GM12878 (cell line): ENCODE results near the gene SEMA5A. TPM values are rescaled to one million over a fixed set of nuclear protein-coding genes. Genes with fewer than 3 reads are reported as not detected.

ENCODE experiments used
- ATAC-seq: fragments of 200-7000 bp; cut with Tn5 transposase; 3 replicates; pipeline ENCODE4 v1.9.1; 2020; ENCODE audit warnings: mild to moderate bottlenecking, moderate library complexity
- BruUV-seq: library from RNA; stranded (reverse); fragments of 400-500 nt; replicated peaks from 2 replicates; lab custom pipeline; 2021; lab: Mats Ljungman, UMichigan
- CTCF ChIA-PET: fragments of 300-600 bp; sonication (Branson Sonifier 250); formaldehyde crosslinking; extraction: SDS; loops from one replicate; lab custom pipeline; 2021; ENCODE audit warnings: inconsistent platforms; lab: Yijun Ruan, JAX
- POLR2A ChIA-PET: fragments of 350-600 bp; formaldehyde crosslinking; extraction: SDS; loops from one replicate; lab custom pipeline; 2021; ENCODE audit warnings: inconsistent platforms; lab: Charles Lee
- RAD21 ChIA-PET: fragments of 300-600 bp; sonication (Branson Sonifier 250); formaldehyde crosslinking; loops from one replicate; lab custom pipeline; 2023; ENCODE audit warnings: antibody characterized with exemption; ENCODE audit not compliant: unreplicated experiment; lab: Charles Lee
- SMC1A ChIA-PET: fragments of 300-600 bp; sonication (Branson Sonifier 250); formaldehyde crosslinking; loops from one replicate; lab custom pipeline; 2023; ENCODE audit not compliant: unreplicated experiment, uncharacterized antibody; lab: Charles Lee
- DNase-seq: peaks from one replicate; pipeline ENCODE4 v3.0.0-alpha.2; 2011; ENCODE audit warnings: low read depth, low spot score
- FAIRE-seq: peaks from 3 replicates; lab custom pipeline; 2011; peaks lifted over from hg19 to GRCh38; lab: Jason Lieb, UNC
- H2AFZ ChIP-seq: 2 replicates; pipeline ENCODE4 v1.6.0; 2011; ENCODE audit warnings: low read depth, low read length, control low read depth; ENCODE audit not compliant: control insufficient read depth
- H3K27ac ChIP-seq: 2 replicates; pipeline ENCODE4 v1.5.1; 2011; ENCODE audit warnings: control low read depth; ENCODE audit not compliant: control insufficient read depth, insufficient read depth
- H3K27me3 ChIP-seq, 2 experiments: replicated peaks in 1 of 2; 2 replicates each; pipeline versions ENCODE4 v1.6.0 to v1.6.1; 2011; ENCODE audit warnings: low read length in 1 of 2; ENCODE audit not compliant: control insufficient read depth in 2 of 2, insufficient read depth in 2 of 2
- H3K36me3 ChIP-seq, 2 experiments: 2 replicates each; pipeline ENCODE4 v1.5.1; 2011; ENCODE audit warnings: low read length in 1 of 2; ENCODE audit not compliant: control insufficient read depth in 2 of 2, insufficient read depth in 2 of 2
- H3K4me1 ChIP-seq: 2 replicates; pipeline ENCODE4 v1.6.1; 2011; ENCODE audit warnings: mild to moderate bottlenecking, low read length, moderate library complexity, mixed read lengths; ENCODE audit not compliant: control insufficient read depth, insufficient read depth
- H3K4me2 ChIP-seq: 2 replicates; pipeline ENCODE4 v1.6.0; 2011; ENCODE audit warnings: control low read depth; ENCODE audit not compliant: control insufficient read depth, insufficient read depth
- H3K4me3 ChIP-seq: fragments of 200-600 bp; sonication (generic); 2 replicates; pipeline ENCODE4 v1.5.1; 2016
- H3K79me2 ChIP-seq: 2 replicates; pipeline ENCODE4 v1.6.0; 2011; ENCODE audit warnings: low read length; ENCODE audit not compliant: control insufficient read depth, insufficient read depth
- H3K9ac ChIP-seq: 2 replicates; pipeline ENCODE4 v1.8.0; 2011; ENCODE audit warnings: low read length, control low read depth, mixed read lengths; ENCODE audit not compliant: control insufficient read depth, insufficient read depth
- H3K9me3 ChIP-seq: replicated peaks from 3 replicates; pipeline ENCODE4 v1.5.1; 2011; ENCODE audit warnings: mild to moderate bottlenecking, low read length; ENCODE audit not compliant: control insufficient read depth, insufficient read depth
- H4K20me1 ChIP-seq: 2 replicates; pipeline ENCODE4 v1.6.0; 2011; ENCODE audit not compliant: control insufficient read depth, insufficient read depth
- MYC ChIP-seq: IDR thresholded peaks from 2 replicates; pipeline ENCODE4 v1.6.1; 2011; ENCODE audit warnings: mild to moderate bottlenecking, low read length, moderate library complexity, inconsistent platforms; ENCODE audit not compliant: insufficient read depth, insufficient replicate concordance, insufficient read length, severe bottlenecking
- NFXL1 ChIP-seq: fragments of 450-650 bp; IDR thresholded peaks from 2 replicates; pipeline ENCODE4 v1.6.1; 2017; ENCODE audit warnings: antibody characterized with exemption, mild to moderate bottlenecking, borderline replicate concordance
- NRF1 ChIP-seq: conservative IDR thresholded peaks from 2 replicates; pipeline ENCODE4 v1.6.1; 2011; ENCODE audit warnings: mild to moderate bottlenecking, low read depth, low read length, improper control_type of control experiment
- WGBS: methylation state at CpG from one replicate; pipeline ENCODE4 v1.1.6; 2016; ENCODE audit warnings: low lambda C conversion rate; ENCODE audit not compliant: insufficient replicate concordance, insufficient coverage; ENCODE audit errors: missing lambda C conversion rate; 5-methylcytosine and 5-hydroxymethylcytosine counted together
- in situ Hi-C: fragments of 300-500 bp; cut with MboI; formaldehyde crosslinking; loops from 9 replicates; pipeline ENCODE4 v1.14.3; 2018; ENCODE audit warnings: mixed read lengths
- intact Hi-C: fragments of 100-400 bp; cut with micrococcal nuclease; formaldehyde crosslinking; loops from one replicate; pipeline ENCODE4 v1.14.2; 2022; ENCODE audit not compliant: unreplicated experiment
- polyA plus RNA-seq, 11 experiments: library from polyadenylated mRNA; depleted of rRNA in 4 of 11; unstranded in 6 of 11; stranded (reverse) in 5 of 11; fragments of >200 nt; fragmentation: Nextera tagmentation in 4 of 11; fragmentation: Illumina TruSeq in 1 of 11; extraction: Ambion mirVana in 4 of 11; extraction: Trizol in 1 of 11; gene quantifications; 1 replicate in 1 of 11; 2 replicates in 10 of 11; pipeline versions ENCODE4 v1.2.1 to v1.2.3, GENCODE V29; 2011 to 2016; ENCODE audit warnings: inconsistent platforms in 2 of 11, missing spikeins in 2 of 11, low read depth in 1 of 11
- total RNA-seq, 4 experiments: library from RNA; depleted of rRNA in 3 of 4; stranded (reverse); fragments of >200 nt in 3 of 4; fragmentation: Illumina TruSeq in 1 of 4; extraction: Trizol in 1 of 4; gene quantifications; 2 replicates each; pipeline versions ENCODE4 v1.2.1 to v1.2.3, GENCODE V29; 2013 to 2021
- TF ChIP-seq, protein P1 (sequence below): IDR thresholded peaks from 2 replicates; pipeline ENCODE4 v1.6.1; 2011; ENCODE audit warnings: borderline replicate concordance, low read depth, mild to moderate bottlenecking, moderate library complexity, low read length; ENCODE audit not compliant: insufficient read depth, poor library complexity, severe bottlenecking
- TF ChIP-seq, protein P2 (sequence below): IDR thresholded peaks from 2 replicates; pipeline ENCODE4 v1.6.1; 2012; ENCODE audit warnings: low read depth, low read length, improper control_type of control experiment

Gene SEMA5A
- total and polyA plus RNA-seq, 10 of the 15 experiments (the other 5 are each of a cell fraction or from before 2014, with no cell fraction given): 0.03 to 2.4 (median 0.09) TPM; not detected in 1

DNA sequence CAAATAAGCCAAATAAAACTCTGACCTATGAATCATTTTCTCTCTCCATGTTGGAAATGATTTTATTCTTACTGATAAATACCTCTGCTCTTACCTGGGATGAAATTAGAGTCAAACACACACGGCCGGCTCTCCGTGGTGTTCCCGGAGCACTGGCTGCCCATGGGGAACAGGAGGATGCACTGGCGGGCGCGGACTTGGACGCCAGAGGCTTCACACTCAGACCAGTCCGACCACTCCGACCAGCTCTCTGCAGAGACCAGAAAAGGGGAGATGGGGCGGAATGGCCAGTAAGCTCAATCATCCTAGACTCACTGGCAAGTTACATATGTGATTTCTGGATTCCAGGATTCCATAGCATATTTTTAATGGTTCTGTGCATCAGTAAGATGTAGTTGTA is 494.1 kb downstream of the SEMA5A start:
- no peaks in the 10 kb centered on the region for H3K36me3 ChIP-seq
- no peaks in the 10 kb centered on the region for H3K79me2 ChIP-seq
- no peak for FAIRE-seq
- in situ Hi-C loops (no loop called here), intact Hi-C loops (no loop called here)
- TF ChIP-seq NRF1: no peak
- TF ChIP-seq MYC: no peak
- TF ChIP-seq, protein P1, sequence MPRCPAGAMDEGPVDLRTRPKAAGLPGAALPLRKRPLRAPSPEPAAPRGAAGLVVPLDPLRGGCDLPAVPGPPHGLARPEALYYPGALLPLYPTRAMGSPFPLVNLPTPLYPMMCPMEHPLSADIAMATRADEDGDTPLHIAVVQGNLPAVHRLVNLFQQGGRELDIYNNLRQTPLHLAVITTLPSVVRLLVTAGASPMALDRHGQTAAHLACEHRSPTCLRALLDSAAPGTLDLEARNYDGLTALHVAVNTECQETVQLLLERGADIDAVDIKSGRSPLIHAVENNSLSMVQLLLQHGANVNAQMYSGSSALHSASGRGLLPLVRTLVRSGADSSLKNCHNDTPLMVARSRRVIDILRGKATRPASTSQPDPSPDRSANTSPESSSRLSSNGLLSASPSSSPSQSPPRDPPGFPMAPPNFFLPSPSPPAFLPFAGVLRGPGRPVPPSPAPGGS: no peak
- no peak for TF ChIP-seq NFXL1
- TF ChIP-seq, protein P2, sequence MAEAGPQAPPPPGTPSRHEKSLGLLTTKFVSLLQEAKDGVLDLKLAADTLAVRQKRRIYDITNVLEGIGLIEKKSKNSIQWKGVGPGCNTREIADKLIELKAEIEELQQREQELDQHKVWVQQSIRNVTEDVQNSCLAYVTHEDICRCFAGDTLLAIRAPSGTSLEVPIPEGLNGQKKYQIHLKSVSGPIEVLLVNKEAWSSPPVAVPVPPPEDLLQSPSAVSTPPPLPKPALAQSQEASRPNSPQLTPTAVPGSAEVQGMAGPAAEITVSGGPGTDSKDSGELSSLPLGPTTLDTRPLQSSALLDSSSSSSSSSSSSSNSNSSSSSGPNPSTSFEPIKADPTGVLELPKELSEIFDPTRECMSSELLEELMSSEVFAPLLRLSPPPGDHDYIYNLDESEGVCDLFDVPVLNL: no peak
- no peak overlapping the region for H3K4me3 ChIP-seq
- H3K27ac ChIP-seq: no peak overlapping the region
- BruUV-seq: no TSS peak
- RAD21 ChIA-PET: no interaction called here
- CTCF ChIA-PET: no interaction called here
- H4K20me1 ChIP-seq: no peaks in the 10 kb centered on the region
- H3K9me3 ChIP-seq: no peaks in the 10 kb centered on the region
- no peak for DNase-seq
- no peak for ATAC-seq
- SMC1A ChIA-PET: interaction anchor here (1.7 kb wide), 1 partner anchor 10 kb away, joined by 4 read pairs; no protein-coding TSS in a partner anchor
- no peak overlapping the region for H2AFZ ChIP-seq
- 67% methylated on average over 11 of the region's 11 CpGs for WGBS
- no peaks in the 10 kb centered on the region for H3K4me1 ChIP-seq
- H3K9ac ChIP-seq: no peak overlapping the region
- no peaks in the 10 kb centered on the region for H3K27me3 ChIP-seq
- POLR2A ChIA-PET: no interaction called here
- no peak overlapping the region for H3K4me2 ChIP-seq
